RPMI7951 (cell line): Measurements from ENCODE around the gene FAM111B. TPM values are rescaled to one million over a fixed set of nuclear protein-coding genes. Genes with fewer than 3 reads are reported as not detected.

Experiments used
- DNase-seq: peaks from one replicate; pipeline ENCODE4 v3.0.0-alpha.2; 2012; ENCODE audit warnings: low read depth
- total RNA-seq: library from RNA; depleted of rRNA; stranded (reverse); fragments of >200 nt; shearing (Covaris generic); gene quantifications from 2 replicates; pipeline ENCODE4 v1.2.3, GENCODE V29; 2014; rRNA removed

The FAM111B gene
- total RNA-seq, 1 experiment from 2014 or later, result 34.0 TPM

- DNase-seq, result no peak
These were observed 50.4 kb downstream of the FAM111B start for GRCh38 chr11:59157433-59157832.

GRCh38 chr11:59158206-59159068 lies 51.4 kb downstream of the FAM111B start:
- DNase-seq, result peak; percentile 72

- DNase-seq, result no peak
These were observed 57.0 kb downstream of the FAM111B start for GRCh38 chr11:59164028-59164427.

- DNase-seq, result peak; percentile 77
These were observed 64.7 kb downstream of the FAM111B start, which contains the start of gene DTX4 for GRCh38 chr11:59171508-59172322. Gene DTX4 (plus strand): TSS chr11:59172132. CDS start chr11:59172596, 464 bp downstream.

GRCh38 chr11:59172345-59173079 lies 65.5 kb downstream of the FAM111B start:
- DNase-seq, result peak; percentile 7

- peak; percentile 19 for DNase-seq
These were observed 66.3 kb downstream of the FAM111B start for GRCh38 chr11:59173080-59173963.

- DNase-seq, result peak; percentile 56
These were observed 67.1 kb downstream of the FAM111B start for GRCh38 chr11:59173964-59174663.

GRCh38 chr11:59174664-59175033 lies 67.6 kb downstream of the FAM111B start:
- DNase-seq, result peak; percentile 74

GRCh38 chr11:59175091-59175501 lies 68.1 kb downstream of the FAM111B start:
- peak; percentile 28 for DNase-seq

- no peak for DNase-seq
These were observed 69.3 kb downstream of the FAM111B start for GRCh38 chr11:59176330-59176729.

Other genes with a start within 250 kb of the FAM111B start
- gene GLYATL1, start 167.7 kb upstream of the FAM111B start, total RNA-seq, result 1.1 and 1.3 TPM in 2 replicates
- gene GLYATL1B, start 20.9 kb upstream of the FAM111B start, total RNA-seq, result not detected in 2 replicates
- gene FAM111A, start 35.6 kb downstream of the FAM111B start, total RNA-seq, result 118 and 127 TPM in 2 replicates
- 0.48 and 0.49 TPM in 2 replicates for gene DTX4, start 64.9 kb downstream of the FAM111B start, total RNA-seq
- gene MPEG1, start 105.7 kb downstream of the FAM111B start, total RNA-seq, result not detected in 2 replicates